PFSK-1 (cell line): ENCODE data around the gene TNRC6C.

Source experiments
- POLR2AphosphoS5 ChIP-seq: IDR thresholded peaks from 2 replicates; pipeline ENCODE4 v1.6.1; 2012; ENCODE audit warnings: low read depth, mild to moderate bottlenecking, control low read depth, low read length, moderate library complexity
- REST ChIP-seq, 2 experiments: IDR thresholded peaks; 2 replicates each; pipeline versions ENCODE4 v1.6.1 to v1.8.0; 2011 to 2012; ENCODE audit warnings: low read depth in 2 of 2, low read length in 2 of 2, control low read depth in 1 of 2, inconsistent platforms in 1 of 2, mild to moderate bottlenecking in 1 of 2, moderate library complexity in 1 of 2; ENCODE audit not compliant: insufficient read depth in 1 of 2
- SIN3A ChIP-seq: IDR thresholded peaks from 2 replicates; pipeline ENCODE4 v1.6.1; 2012; ENCODE audit warnings: mild to moderate bottlenecking, low read length, moderate library complexity, borderline replicate concordance; ENCODE audit not compliant: insufficient read depth
- TAF1 ChIP-seq: IDR thresholded peaks from 2 replicates; pipeline ENCODE4 v1.6.1; 2012; ENCODE audit warnings: low read length, control low read depth, borderline replicate concordance; ENCODE audit not compliant: insufficient read depth

- no peak for TF ChIP-seq REST (IDR thresholded peaks at IDR 0.05; ENCODE audit: insufficient read depth in 1 of 2, low read depth in 2 of 2, low read length in 2 of 2)
- TF ChIP-seq POLR2AphosphoS5 = no peak
- no peak for TF ChIP-seq TAF1
- TF ChIP-seq SIN3A = no peak
Observed at GRCh38 chr17:78019367-78019975, 61.0 kb downstream of the TNRC6C start.
